NOMO-1 (cell line): ENCODE data around the gene ZNF385C.
"Not testable (repeated sequence)": the region's sequence is repeated elsewhere in the genome, so short reads cannot be mapped to it uniquely, and the experiment has no call there.

ENCODE experiments used
- DNase-seq, 2 experiments: peaks; one replicate each; lab custom pipeline; 2025; ENCODE audit not compliant: unreplicated experiment in 2 of 2; lab: John Stamatoyannopoulos, UW

Gene ZNF385C

DNA sequence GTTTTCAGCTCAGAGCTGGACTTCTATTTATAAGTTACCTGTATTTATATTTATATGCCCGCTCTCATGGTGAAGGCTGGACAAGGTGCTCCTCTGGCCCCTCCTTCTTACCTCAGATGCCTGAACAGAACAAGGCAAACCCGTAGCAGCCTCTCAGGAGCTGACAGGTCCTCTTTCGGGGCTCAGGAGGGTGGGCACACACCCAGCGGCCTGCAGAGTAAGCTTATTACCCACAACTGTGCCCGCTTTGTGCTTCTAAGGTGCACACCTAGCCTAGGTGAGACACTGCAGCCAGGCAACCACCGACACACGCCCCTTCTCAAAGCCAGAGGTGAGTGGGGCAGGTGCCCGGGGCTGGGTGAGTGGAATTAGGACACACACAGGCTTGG is 73.1 kb downstream of the ZNF385C start:
- no peak for DNase-seq

GRCh38 chr17:42023524-42024349 is 74.5 kb downstream of the ZNF385C start:
- peak; percentile 90 to 91 for DNase-seq

GRCh38 chr17:42020845-42021244 is 77.4 kb downstream of the ZNF385C start:
- not testable (repeated sequence) for DNase-seq

DNA sequence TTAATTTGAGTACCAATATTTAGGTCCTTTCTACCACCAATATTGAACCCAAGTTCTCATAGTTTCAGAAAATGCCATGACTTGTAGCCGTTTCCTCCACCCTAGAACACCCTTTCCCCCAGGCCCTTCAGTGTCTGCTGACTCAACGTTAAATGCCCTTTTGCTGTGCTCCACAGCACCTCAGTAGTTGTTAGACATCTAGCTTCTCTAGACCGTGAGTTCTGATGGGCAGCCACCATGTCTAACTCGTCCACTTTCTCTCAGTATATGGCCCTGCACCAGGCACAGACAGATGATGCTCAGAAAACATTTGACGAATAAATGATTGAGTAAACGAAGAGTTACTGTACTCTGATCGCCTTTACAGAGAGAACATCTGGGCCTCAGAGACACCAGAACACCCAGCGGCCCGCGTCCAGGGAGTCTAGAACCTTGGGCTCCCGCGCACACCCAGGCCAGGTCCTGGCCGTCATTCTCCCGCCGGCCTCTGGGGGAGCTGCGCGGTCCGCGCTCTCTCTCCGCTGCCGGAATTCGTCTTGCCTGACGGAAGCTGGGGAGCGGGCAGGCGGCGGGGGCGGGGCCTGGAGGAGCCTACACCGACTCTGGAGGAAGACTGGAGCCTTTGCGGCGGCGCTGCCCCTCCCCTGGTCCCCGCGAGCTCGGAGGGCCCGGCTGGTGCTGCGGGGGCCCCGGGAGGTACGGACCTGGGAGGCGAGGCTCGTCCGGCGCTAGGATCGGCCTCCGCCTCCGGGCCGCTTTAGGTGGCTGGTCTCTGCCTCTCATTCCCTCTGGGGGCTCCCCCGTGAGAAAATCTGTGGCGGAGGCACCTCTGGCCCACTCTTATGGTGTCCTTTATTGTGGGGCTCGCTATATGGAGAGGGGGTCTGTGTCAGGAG is 78.5 kb downstream of the ZNF385C start, which contains the start of gene NKIRAS2:
Gene NKIRAS2, plus strand, starts transcription at position 582 of the 896 bp plus-strand sequence. CDS start 1,488 bp downstream, outside the sequence.
- peak; percentile 88 to 90 for DNase-seq

DNA sequence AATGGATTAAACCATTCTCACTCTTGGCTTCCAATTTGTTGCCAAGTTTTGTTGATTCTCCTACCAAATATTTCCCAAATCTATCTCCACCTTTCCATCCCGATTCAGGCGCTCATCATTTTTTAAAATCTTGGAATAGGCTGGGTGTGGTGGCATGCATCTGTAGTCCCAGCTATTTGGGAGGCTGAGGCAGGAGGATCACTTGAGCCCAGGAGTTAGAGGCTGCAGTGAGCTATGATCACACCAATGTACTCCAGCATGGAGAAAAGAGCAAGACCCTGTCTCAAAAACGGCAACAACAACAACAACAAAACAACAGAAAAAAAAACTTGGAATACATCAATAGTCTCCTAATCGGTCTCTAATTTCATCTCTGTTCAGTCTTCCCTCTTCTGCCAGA is 79.3 kb downstream of the ZNF385C start:
- DNase-seq, result no peak

DNA sequence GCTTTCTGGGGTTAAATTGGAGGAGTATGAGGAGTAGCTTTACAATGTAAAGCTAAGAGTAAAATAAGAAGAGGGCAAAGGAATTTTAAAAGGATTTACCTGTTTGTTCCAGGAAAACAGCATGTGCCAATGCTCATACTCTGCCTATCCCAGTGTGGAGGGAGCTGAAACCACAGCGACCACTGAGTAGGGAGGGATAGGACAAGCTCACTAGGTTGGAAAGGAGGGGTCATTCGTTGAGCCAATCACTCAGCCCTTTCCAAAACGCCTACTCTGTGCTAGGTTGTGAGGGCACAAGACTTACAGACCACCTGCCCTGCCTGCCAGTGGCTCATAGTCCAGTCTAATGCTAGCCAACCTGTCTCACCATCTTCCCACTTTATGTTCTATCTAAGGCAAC is 79.9 kb downstream of the ZNF385C start:
- no peak for DNase-seq

- DNase-seq, result peak in 1 of 2 experiments; percentile 40
Observed at GRCh38 chr17:42017866-42018200, 80.4 kb downstream of the ZNF385C start.

- DNase-seq, result peak; percentile 90 to 92
Observed at GRCh38 chr17:42016941-42017865, 81.1 kb downstream of the ZNF385C start, which contains the start of gene DNAJC7. Gene DNAJC7, minus strand, starts transcription at chr17:42017439. Its CDS starts 23 bp downstream, at chr17:42017416.

GRCh38 chr17:42016411-42016831 is 81.9 kb downstream of the ZNF385C start:
- no peak for DNase-seq

DNA sequence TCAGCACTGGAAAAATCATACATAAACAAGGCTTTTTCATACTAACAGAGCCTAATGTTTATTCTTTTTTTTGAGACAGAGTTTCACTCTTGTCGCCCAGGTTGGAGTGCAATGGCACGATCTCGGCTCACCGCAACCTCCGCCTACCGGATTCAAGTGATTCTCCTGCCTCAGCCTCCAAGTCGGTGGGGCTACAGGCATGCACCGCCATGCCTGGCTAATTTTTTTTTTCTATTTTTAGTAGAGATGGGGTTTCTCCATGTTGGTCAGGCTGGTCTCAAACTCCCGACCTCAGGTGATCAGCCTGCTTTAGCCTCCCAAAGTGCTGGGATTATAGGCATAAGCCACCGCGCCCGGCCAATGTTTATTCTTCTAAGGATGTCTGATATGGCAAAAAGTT is 84.5 kb downstream of the ZNF385C start:
- not testable (repeated sequence) for DNase-seq

GRCh38 chr17:42012363-42012762 is 85.9 kb downstream of the ZNF385C start:
- DNase-seq, result not testable (repeated sequence)

DNA sequence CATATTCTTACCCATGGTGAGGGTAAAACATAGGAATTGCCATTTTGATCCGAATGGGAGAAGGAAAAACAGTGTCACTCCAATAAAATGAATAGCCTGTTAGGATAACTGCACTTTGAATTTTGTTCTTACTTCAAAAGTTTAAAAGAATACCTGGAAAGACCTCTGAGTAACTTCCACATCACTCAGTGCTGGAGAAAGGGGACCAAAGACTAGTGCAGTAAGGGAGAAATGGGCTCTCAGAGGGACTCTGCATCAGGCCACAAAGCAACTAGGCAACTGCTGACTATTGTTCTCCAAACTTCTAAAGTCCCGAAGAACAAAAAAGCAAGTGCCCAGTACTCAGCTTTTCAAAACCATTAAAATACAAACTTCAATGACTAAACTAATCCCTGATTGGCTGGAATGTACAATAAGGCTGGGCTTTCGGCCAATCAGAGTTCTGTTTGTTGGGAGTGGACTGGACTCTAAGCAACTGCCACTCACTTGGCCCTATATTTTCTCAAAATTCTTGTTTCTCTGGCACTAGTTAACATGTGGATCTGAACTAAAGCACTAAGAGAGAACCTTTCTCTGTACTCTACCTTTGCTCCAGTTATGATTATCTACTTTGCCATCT is 87.3 kb downstream of the ZNF385C start:
- no peak for DNase-seq

DNA sequence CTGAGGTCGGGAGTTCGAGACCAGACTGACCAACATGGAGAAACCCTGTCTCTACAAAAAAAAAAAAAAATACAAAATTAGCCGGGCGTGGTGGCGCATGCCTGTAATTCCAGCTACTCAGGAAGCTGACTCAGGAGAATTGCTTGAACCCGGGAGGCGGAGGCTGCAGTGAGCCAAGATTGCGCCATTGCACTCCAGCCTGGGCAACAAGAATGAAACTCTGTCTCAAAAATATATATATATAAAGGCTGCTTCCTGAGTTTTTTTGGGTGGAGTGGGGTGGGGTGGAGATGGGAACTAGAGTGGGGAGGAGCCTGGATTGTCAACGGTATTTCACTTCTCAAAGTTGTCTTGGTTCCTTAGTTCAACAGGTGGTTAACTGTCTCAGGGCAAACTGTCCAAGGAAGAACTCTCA is 88.0 kb downstream of the ZNF385C start:
- DNase-seq, result peak; percentile 65 to 89

DNA sequence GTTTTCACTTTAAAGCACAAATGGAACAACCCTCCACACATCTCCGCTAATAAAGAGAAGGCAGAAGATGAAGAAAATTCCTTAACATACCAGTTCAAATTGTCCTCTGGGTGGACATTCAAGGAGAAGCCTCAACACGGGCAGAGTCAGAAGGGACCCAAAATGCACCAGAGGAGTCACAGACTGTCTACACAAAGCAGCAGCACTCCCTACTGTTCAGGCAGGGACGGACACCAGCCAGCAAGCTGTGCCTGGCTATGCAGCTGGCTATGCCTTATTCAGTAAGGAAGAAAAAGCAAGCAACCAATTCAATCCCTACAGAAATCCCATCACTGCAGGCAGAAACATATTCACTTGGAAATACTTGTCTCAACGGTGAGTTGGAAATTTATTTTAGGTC is 89.1 kb downstream of the ZNF385C start:
- DNase-seq, result no peak

- DNase-seq, result no peak
Observed at GRCh38 chr17:42005166-42005565, 93.1 kb downstream of the ZNF385C start.

DNA sequence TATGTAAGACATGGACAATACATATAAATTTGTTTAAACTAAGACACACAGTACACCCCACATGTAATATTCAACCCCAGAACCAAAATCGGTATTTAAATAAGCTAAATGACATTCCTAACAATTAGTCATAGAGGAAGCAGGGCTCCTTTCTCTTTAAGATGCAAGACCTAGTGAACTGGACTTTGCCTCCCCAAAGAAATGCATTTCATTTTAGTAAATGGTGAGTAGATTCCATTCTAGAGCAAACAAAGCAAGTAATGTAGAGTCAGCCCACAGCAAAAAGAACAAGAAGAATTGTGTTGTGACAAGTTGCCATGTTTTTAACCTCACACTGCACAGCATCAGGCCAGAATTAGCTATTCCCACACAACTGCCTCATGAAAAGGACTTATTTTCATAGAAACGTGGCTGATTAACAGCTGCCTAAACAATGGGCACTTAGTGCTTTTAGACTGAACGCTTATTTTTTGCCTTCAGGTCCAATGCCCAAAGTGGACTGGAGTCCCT is 95.4 kb downstream of the ZNF385C start:
- no peak for DNase-seq

DNA sequence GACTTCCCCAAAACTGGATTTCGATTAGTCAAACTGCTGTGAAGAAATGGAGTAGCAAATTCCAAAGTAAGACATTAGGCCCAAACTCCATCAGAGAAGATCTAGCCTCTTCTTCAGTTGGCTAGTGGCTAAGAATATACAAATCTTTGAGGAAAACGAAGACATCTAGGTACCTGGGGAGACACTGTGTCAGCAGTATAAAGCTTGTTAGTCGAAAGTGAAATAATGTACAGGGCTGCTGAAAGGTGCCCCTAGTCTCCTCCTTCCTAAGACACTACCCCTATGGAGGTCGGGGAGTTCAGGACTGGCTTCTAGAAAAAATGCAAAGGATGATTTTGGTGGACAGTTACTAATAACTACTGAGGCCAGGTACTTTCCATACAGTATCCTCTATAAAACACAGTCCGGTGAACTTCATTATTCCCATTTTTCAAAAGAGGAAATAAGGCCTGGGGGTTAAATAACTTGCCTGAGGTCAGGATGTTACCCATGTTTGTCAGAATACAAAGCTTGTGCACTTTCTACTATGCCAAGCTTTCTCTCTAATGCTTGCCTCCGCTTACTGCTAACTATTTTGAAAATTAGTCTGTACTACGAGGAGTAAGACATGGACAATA is 96.0 kb downstream of the ZNF385C start:
- no peak for DNase-seq

DNA sequence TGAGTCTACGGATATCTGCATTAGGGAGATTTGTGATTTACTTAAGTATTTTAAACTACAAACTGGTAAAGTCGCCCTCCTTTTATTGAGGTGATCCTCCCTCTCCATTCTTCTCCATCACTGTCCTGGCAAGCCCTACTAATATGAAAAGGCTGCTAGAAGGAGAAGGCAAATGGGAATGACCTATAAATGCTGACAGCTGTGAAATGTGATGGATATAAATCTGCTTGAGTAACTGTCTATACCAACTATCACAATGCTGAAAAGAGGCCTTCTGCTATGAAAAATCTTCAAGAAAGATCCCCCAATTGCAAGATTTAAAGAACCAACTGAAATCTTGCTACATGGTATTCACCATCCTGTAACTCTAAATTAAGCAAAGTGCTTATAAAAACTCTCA is 96.5 kb downstream of the ZNF385C start:
- no peak for DNase-seq

GRCh38 chr17:42000413-42001133 is 97.7 kb downstream of the ZNF385C start:
- DNase-seq, result no peak
